Fibroblast of lung (primary cell): ENCODE data around the gene FAM53C. TPM values are rescaled to one million over a fixed set of nuclear protein-coding genes. Genes with fewer than 3 reads are reported as not detected.
A peak's percentile ranks its signal among the peaks of the same experiment; 100 is the strongest.
"Not testable (repeated sequence)": the region's sequence is repeated elsewhere in the genome, so short reads cannot be mapped to it uniquely, and the experiment has no call there.

Experiments used
- DNase-seq, 2 donors: peaks; one replicate each; pipeline versions ENCODE4 v3.0.0 to v3.0.0-alpha.2; 2010; ENCODE audit warnings: low read depth in 2 of 2
- H2AFZ ChIP-seq: 2 replicates; pipeline ENCODE4 v1.5.1; 2012; ENCODE audit warnings: low read length, control low read depth, inconsistent platforms
- H3K27ac ChIP-seq: 2 replicates; pipeline ENCODE4 v1.5.1; 2011; ENCODE audit warnings: low read length, control low read depth; ENCODE audit not compliant: insufficient read depth
- H3K27me3 ChIP-seq: 2 replicates; pipeline ENCODE4 v1.5.1; 2011; ENCODE audit warnings: mild to moderate bottlenecking, low read length; ENCODE audit not compliant: control insufficient read depth, insufficient read depth
- H3K36me3 ChIP-seq: 2 replicates; pipeline ENCODE4 v1.5.1; 2011; ENCODE audit warnings: low read length; ENCODE audit not compliant: control insufficient read depth, insufficient read depth
- H3K4me1 ChIP-seq: 2 replicates; pipeline ENCODE4 v1.5.1; 2011; ENCODE audit warnings: low read length; ENCODE audit not compliant: control insufficient read depth, insufficient read depth; ENCODE audit errors: extremely low read depth
- H3K4me2 ChIP-seq: 2 replicates; pipeline ENCODE4 v1.5.1; 2011; ENCODE audit warnings: low read length, control low read depth; ENCODE audit not compliant: insufficient read depth; ENCODE audit errors: extremely low read depth
- H3K4me3 ChIP-seq, 4 experiments: fragments of 200-600 bp in 1 of 4; sonication (generic) in 1 of 4; replicated peaks in 1 of 4; 2 replicates each; pipeline ENCODE4 v1.5.1; 2011 to 2016; ENCODE audit warnings: low read length in 4 of 4, low read depth in 3 of 4, mild to moderate bottlenecking in 3 of 4, control low read depth in 2 of 4, inconsistent platforms in 1 of 4, mixed read lengths in 1 of 4; ENCODE audit not compliant: insufficient read depth in 1 of 4; ENCODE audit errors: control extremely low read depth in 1 of 4
- H3K79me2 ChIP-seq: 2 replicates; pipeline ENCODE4 v1.5.1; 2012; ENCODE audit warnings: mild to moderate bottlenecking, low read length, inconsistent platforms; ENCODE audit not compliant: control insufficient read depth, insufficient read depth
- H3K9ac ChIP-seq: 2 replicates; pipeline ENCODE4 v1.5.1; 2011; ENCODE audit warnings: mild to moderate bottlenecking, low read length, control low read depth; ENCODE audit not compliant: insufficient read depth
- H3K9me3 ChIP-seq: 2 replicates; pipeline ENCODE4 v1.5.1; 2012; ENCODE audit warnings: low read depth, low read length; ENCODE audit not compliant: control insufficient read depth, insufficient read depth
- H4K20me1 ChIP-seq: 2 replicates; pipeline ENCODE4 v1.5.1; 2011; ENCODE audit warnings: low read length; ENCODE audit not compliant: control insufficient read depth, insufficient read depth; ENCODE audit errors: extremely low read depth
- CTCF ChIP-seq, 2 donors: IDR thresholded peaks in 1 of 2; conservative IDR thresholded peaks in 1 of 2; 1 replicate in 1 of 2; 2 replicates in 1 of 2; pipeline ENCODE4 v1.5.1; 2011 to 2012; ENCODE audit warnings: low read length in 2 of 2, control low read depth in 1 of 2, inconsistent platforms in 1 of 2, low read depth in 1 of 2, mild to moderate bottlenecking in 1 of 2
- EZH2 ChIP-seq: IDR thresholded peaks from 2 replicates; pipeline ENCODE4 v1.5.1; 2012; ENCODE audit warnings: low read length, control low read depth, mild to moderate bottlenecking; ENCODE audit errors: missing control alignments
- polyA plus RNA-seq, 2 donors: library from polyadenylated mRNA; depleted of rRNA in 1 of 2; stranded (reverse) in 1 of 2; unstranded in 1 of 2; fragments of >200 nt; gene quantifications; 2 replicates each; pipeline ENCODE4 v1.2.1, GENCODE V29; 2011 to 2012; ENCODE audit warnings: missing spikeins in 1 of 2
- total RNA-seq: library from RNA; depleted of rRNA; stranded (reverse); fragments of >200 nt; gene quantifications from 2 replicates; pipeline ENCODE4 v1.2.1, GENCODE V29; 2014

The FAM53C gene
- total and polyA plus RNA-seq, 2 donors (not counting 1 experiment from before 2014, with no cell fraction given): 30.3 to 44.9 TPM

- Histone ChIP-seq H3K9me3 (no peaks in the 10 kb centered on the region), H2AFZ (no peak overlapping the region), H3K27ac (no peak overlapping the region), H4K20me1 (no peaks in the 10 kb centered on the region), H3K4me2 (no peak overlapping the region), H3K4me1 (no peaks in the 10 kb centered on the region), H3K27me3 (no peaks in the 10 kb centered on the region), H3K9ac (no peak overlapping the region), H3K4me3 (no peak overlapping the region), H3K79me2 (no peaks in the 10 kb centered on the region), H3K36me3 (peaks cover 7% of the 10 kb centered on the region)
- TF ChIP-seq CTCF (conservative IDR thresholded peaks at IDR 0.05 in 1 of 2, IDR thresholded peaks at IDR 0.05 in 1 of 2; ENCODE audit: low read depth in 1 of 2, low read length in 2 of 2): no peak
- no peak for TF ChIP-seq EZH2
- DNase-seq: peak in 1 of 2 donors; percentile 73
Measured at GRCh38 chr5:138385660-138386059, 47.6 kb downstream of the FAM53C start.

- H3K36me3 ChIP-seq: peaks cover 7% of the 10 kb centered on the region
Measured at GRCh38 chr5:138386290-138386689, 48.2 kb downstream of the FAM53C start.

GRCh38 chr5:138389332-138389731 is 51.3 kb downstream of the FAM53C start:
- Histone ChIP-seq H3K36me3 (peaks cover 18% of the 10 kb centered on the region), H3K4me3 (no peak overlapping the region), H3K4me2 (no peak overlapping the region), H3K27ac (no peak overlapping the region), H3K79me2 (no peaks in the 10 kb centered on the region), H3K27me3 (no peaks in the 10 kb centered on the region), H4K20me1 (no peaks in the 10 kb centered on the region), H3K4me1 (no peaks in the 10 kb centered on the region), H3K9me3 (no peaks in the 10 kb centered on the region), H2AFZ (no peak overlapping the region), H3K9ac (no peak overlapping the region)
- DNase-seq: peak in 1 of 2 donors; percentile 24
- TF ChIP-seq EZH2 (no peak), CTCF (conservative IDR thresholded peaks at IDR 0.05 in 1 of 2, IDR thresholded peaks at IDR 0.05 in 1 of 2; ENCODE audit: low read depth in 1 of 2, low read length in 2 of 2) (no peak)

More at GRCh38 chr5:138386290-138386689, 48.2 kb downstream of the FAM53C start:
- Histone ChIP-seq H3K4me1 (no peaks in the 10 kb centered on the region), H2AFZ (no peak overlapping the region), H3K9ac (no peak overlapping the region), H3K9me3 (no peaks in the 10 kb centered on the region), H4K20me1 (no peaks in the 10 kb centered on the region), H3K27me3 (no peaks in the 10 kb centered on the region), H3K4me3 (no peak overlapping the region), H3K79me2 (no peaks in the 10 kb centered on the region), H3K4me2 (no peak overlapping the region), H3K27ac (no peak overlapping the region)
- DNase-seq: peak in 1 of 2 donors; percentile 12
- TF ChIP-seq EZH2 (no peak), CTCF (conservative IDR thresholded peaks at IDR 0.05 in 1 of 2, IDR thresholded peaks at IDR 0.05 in 1 of 2; ENCODE audit: low read depth in 1 of 2, low read length in 2 of 2) (no peak)

- H3K4me1 ChIP-seq, H3K9ac ChIP-seq, H3K4me2 ChIP-seq, H2AFZ ChIP-seq, H3K27ac ChIP-seq, H3K79me2 ChIP-seq, H3K27me3 ChIP-seq, H4K20me1 ChIP-seq, DNase-seq, H3K9me3 ChIP-seq, H3K4me3 ChIP-seq: not testable (repeated sequence)
- H3K36me3 ChIP-seq: peaks cover 18% of the 10 kb centered on the region
Measured at GRCh38 chr5:138389911-138390310, 51.8 kb downstream of the FAM53C start.
